RPMI7951 (cell line): ENCODE data around the gene RPL7A. TPM values are rescaled to one million over a fixed set of nuclear protein-coding genes. Genes with fewer than 3 reads are reported as not detected.

Source experiments
- DNase-seq: peaks from one replicate; pipeline ENCODE4 v3.0.0-alpha.2; 2012; ENCODE audit warnings: low read depth
- total RNA-seq: library from RNA; depleted of rRNA; stranded (reverse); fragments of >200 nt; shearing (Covaris generic); gene quantifications from 2 replicates; pipeline ENCODE4 v1.2.3, GENCODE V29; 2014

The RPL7A gene
- total RNA-seq, 1 experiment from 2014 or later = 1,811 TPM

GRCh38 chr9:133347515-133347984, 468 bp upstream of the RPL7A start:
- DNase-seq = peak; percentile 35

GRCh38 chr9:133348718-133349573, 928 bp downstream of the RPL7A start:
- no peak for DNase-seq

GRCh38 chr9:133349965-133350616, 2.1 kb downstream of the RPL7A start:
- no peak for DNase-seq

- DNase-seq = no peak
These were observed 3.5 kb downstream of the RPL7A start for GRCh38 chr9:133351526-133351907.

- DNase-seq = peak; percentile 60
These were observed 4.1 kb downstream of the RPL7A start for GRCh38 chr9:133351908-133352634.

GRCh38 chr9:133352635-133353340, 4.8 kb downstream of the RPL7A start:
- DNase-seq = no peak

- no peak for DNase-seq
These were observed 5.5 kb downstream of the RPL7A start for GRCh38 chr9:133353548-133353947.

GRCh38 chr9:133354766-133355165, 6.7 kb downstream of the RPL7A start:
- DNase-seq = no peak

- no peak for DNase-seq
These were observed 7.9 kb downstream of the RPL7A start for GRCh38 chr9:133355881-133356357.

- DNase-seq = peak; percentile 77
These were observed 8.5 kb downstream of the RPL7A start, which contains the start of the genes SURF1 and SURF2 for GRCh38 chr9:133356391-133357091. TSS of gene SURF1 (minus strand) at chr9:133356487. CDS start at chr9:133356453, 34 bp downstream. TSS of gene SURF2 (plus strand) at chr9:133356550. CDS start at chr9:133356593, 43 bp downstream.

GRCh38 chr9:133357656-133358055, 9.6 kb downstream of the RPL7A start:
- no peak for DNase-seq

GRCh38 chr9:133359399-133360175, 11.6 kb downstream of the RPL7A start:
- DNase-seq = no peak

GRCh38 chr9:133360400-133361393, 12.7 kb downstream of the RPL7A start:
- no peak for DNase-seq

- no peak for DNase-seq
These were observed 13.6 kb downstream of the RPL7A start for GRCh38 chr9:133361507-133362092.

- DNase-seq = no peak
These were observed 14.5 kb downstream of the RPL7A start for GRCh38 chr9:133362359-133363044.

- no peak for DNase-seq
These were observed 18.4 kb downstream of the RPL7A start for GRCh38 chr9:133366435-133366834.

GRCh38 chr9:133367221-133367620, 19.2 kb downstream of the RPL7A start:
- no peak for DNase-seq

- no peak for DNase-seq
These were observed 19.8 kb downstream of the RPL7A start for GRCh38 chr9:133367778-133368177.
